Measurements from ENCODE around the gene COL4A6.

The COL4A6 gene

GRCh38 chrX:108211301-108211700, 226.9 kb downstream of the COL4A6 start:
- no peak overlapping the region for H3K27ac ChIP-seq
- TF ChIP-seq CTCF (conservative IDR thresholded peaks at IDR 0.05) = no peak
- TF ChIP-seq ZFX (IDR thresholded peaks at IDR 0.05) = no peak

GRCh38 chrX:108209006-108209554, 229.1 kb downstream of the COL4A6 start:
- TF ChIP-seq ZFX (IDR thresholded peaks at IDR 0.05) (no peak), CTCF (conservative IDR thresholded peaks at IDR 0.05) (no peak)
- no peak overlapping the region for H3K27ac ChIP-seq

- TF ChIP-seq ZFX (IDR thresholded peaks at IDR 0.05) (no peak), CTCF (conservative IDR thresholded peaks at IDR 0.05) (0 out of 2 replicates have a peak, but pooled peaks have one; percentile 11)
- no peak overlapping the region for H3K27ac ChIP-seq
Observed at GRCh38 chrX:108203540-108203939, 234.7 kb downstream of the COL4A6 start.

GRCh38 chrX:108199691-108200090, 238.5 kb downstream of the COL4A6 start:
- no peak overlapping the region for H3K27ac ChIP-seq
- no peak for TF ChIP-seq ZFX (IDR thresholded peaks at IDR 0.05)
- TF ChIP-seq CTCF (conservative IDR thresholded peaks at IDR 0.05) = peak; percentile 66

GRCh38 chrX:108199041-108199440, 239.2 kb downstream of the COL4A6 start:
- TF ChIP-seq ZFX (IDR thresholded peaks at IDR 0.05) = no peak
- no peak for TF ChIP-seq CTCF (conservative IDR thresholded peaks at IDR 0.05)
- no peak overlapping the region for H3K27ac ChIP-seq

- H3K27ac ChIP-seq = no peak overlapping the region
- TF ChIP-seq ZFX (IDR thresholded peaks at IDR 0.05) (no peak), CTCF (conservative IDR thresholded peaks at IDR 0.05) (no peak)
Observed at GRCh38 chrX:108198420-108198819, 239.8 kb downstream of the COL4A6 start.

- no peak overlapping the region for H3K27ac ChIP-seq
Observed at GRCh38 chrX:108186811-108187210, 251.4 kb downstream of the COL4A6 start.

More at GRCh38 chrX:108186811-108187210, 251.4 kb downstream of the COL4A6 start:
- TF ChIP-seq ZFX (IDR thresholded peaks at IDR 0.05) (no peak), CTCF (conservative IDR thresholded peaks at IDR 0.05) (no peak)

Data from C4-2B (cell line).